ENCODE results near the gene TATDN2. TPM values are rescaled to one million over a fixed set of nuclear protein-coding genes. Genes with fewer than 3 reads are reported as not detected.

Gene TATDN2
- polyA plus RNA-seq, 2 of the 4 experiments (the other 2 are of a cell fraction) = 22.4 to 34.9 TPM

DNA sequence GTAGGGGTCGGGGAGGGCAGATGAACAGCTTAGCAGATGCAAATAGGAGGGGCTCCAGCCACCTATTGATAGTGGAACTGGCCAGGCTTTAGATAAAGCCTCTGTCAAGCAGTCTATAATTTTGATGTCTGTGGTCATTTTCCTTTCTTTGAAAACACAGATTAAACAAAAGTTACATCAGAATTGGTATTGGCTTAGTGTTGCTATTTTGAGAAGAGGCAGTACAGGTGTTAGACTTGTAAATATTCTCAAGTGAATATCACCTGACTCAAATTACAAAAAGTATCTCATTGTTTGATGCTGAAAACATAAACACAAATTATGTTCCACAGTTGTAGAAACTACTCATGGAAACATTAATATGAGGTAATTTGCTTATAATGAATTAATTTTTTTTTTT is 26.3 kb downstream of the TATDN2 start:
- FAIRE-seq = no peak
- H3K27ac ChIP-seq = no peak overlapping the region
- no peak for DNase-seq (ENCODE audit: low read depth in 1 of 2, low spot score in 1 of 2)
- H3K9me3 ChIP-seq = no peaks in the 10 kb centered on the region
- 95% methylated on average over 1 of the region's 1 CpG for WGBS (ENCODE audit: missing lambda C conversion rate)
- H3K4me2 ChIP-seq = no peak overlapping the region
- CTCF ChIA-PET = interaction anchor here (1.2 to 1.4 kb wide), 3 partner anchors 9 to 329 kb away, joined by 4 to 7 read pairs (median 4); no protein-coding TSS in a partner anchor
- no peak overlapping the region for H3K4me3 ChIP-seq
- TF ChIP-seq JUN (IDR thresholded peaks at IDR 0.05) = no peak
- TF ChIP-seq, protein P1, sequence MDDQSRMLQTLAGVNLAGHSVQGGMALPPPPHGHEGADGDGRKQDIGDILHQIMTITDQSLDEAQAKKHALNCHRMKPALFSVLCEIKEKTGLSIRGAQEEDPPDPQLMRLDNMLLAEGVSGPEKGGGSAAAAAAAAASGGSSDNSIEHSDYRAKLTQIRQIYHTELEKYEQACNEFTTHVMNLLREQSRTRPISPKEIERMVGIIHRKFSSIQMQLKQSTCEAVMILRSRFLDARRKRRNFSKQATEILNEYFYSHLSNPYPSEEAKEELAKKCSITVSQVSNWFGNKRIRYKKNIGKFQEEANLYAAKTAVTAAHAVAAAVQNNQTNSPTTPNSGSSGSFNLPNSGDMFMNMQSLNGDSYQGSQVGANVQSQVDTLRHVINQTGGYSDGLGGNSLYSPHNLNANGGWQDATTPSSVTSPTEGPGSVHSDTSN (IDR thresholded peaks at IDR 0.05) = no peak
- TF ChIP-seq CHD4 (IDR thresholded peaks at IDR 0.05; ENCODE audit: borderline replicate concordance) = no peak
- no peak for TF ChIP-seq HOXA7 (CRISPR knock-in tag; IDR thresholded peaks at IDR 0.05)
- no peak for TF ChIP-seq EP300 (IDR thresholded peaks at IDR 0.05)
- TF ChIP-seq TFCP2L1 (CRISPR knock-in tag; IDR thresholded peaks at IDR 0.05) = no peak
- TF ChIP-seq EHF (CRISPR knock-in tag; IDR thresholded peaks at IDR 0.05) = no peak
- no peak for TF ChIP-seq CBX2 (IDR thresholded peaks at IDR 0.05; ENCODE audit: borderline replicate concordance, low read depth)
- H3K4me1 ChIP-seq = no peaks in the 10 kb centered on the region; the same call in 2 of the 3 replicates
- POLR2A ChIA-PET = interaction anchor here (0.7 kb wide), 1 partner anchor 9 kb away, joined by 6 read pairs; no protein-coding TSS in a partner anchor
- no peak for ATAC-seq

DNA sequence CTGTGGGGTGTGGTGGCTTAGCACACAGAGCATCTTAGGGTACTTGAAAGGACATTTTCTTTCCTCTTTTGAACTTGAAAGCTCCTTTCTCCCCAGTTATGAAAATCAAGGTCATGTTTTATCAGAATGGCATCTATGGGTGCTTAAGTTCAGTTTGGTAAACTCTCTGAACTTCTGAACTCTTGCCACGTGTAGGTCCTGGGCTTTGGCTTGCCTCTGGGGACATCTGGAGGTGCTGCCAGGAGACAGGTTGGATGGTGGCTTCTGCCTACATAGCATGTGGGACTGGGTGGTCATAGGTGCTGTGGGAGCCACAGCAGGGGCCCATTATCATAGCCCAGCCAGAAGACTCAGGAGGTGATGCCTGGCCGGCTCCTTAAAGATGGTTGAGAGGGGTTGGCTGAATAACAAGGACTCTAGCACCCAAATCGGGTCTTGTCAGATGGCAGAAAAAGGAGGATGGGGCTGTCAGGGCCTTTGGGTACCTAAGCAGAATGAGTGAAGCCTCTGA is 28.9 kb downstream of the TATDN2 start:
- H3K4me3 ChIP-seq = no peak overlapping the region
- H3K9me3 ChIP-seq = no peaks in the 10 kb centered on the region
- CTCF ChIA-PET = interaction anchor here (0.7 to 1.8 kb wide), 3 partner anchors 10 to 334 kb away, joined by 3 to 10 read pairs (median 5); no protein-coding TSS in a partner anchor
- 82% methylated on average over 3 of the region's 3 CpGs for WGBS (ENCODE audit: missing lambda C conversion rate)
- H3K4me1 ChIP-seq = no peaks in the 10 kb centered on the region; the same call in 2 of the 3 replicates
- no peak for ATAC-seq
- TF ChIP-seq HOXB13 (CRISPR knock-in tag; IDR thresholded peaks at IDR 0.05; ENCODE audit: low read depth) (no peak), ZNF302 (CRISPR knock-in tag; IDR thresholded peaks at IDR 0.05) (no peak), RAD21 (conservative IDR thresholded peaks at IDR 0.05 in 1 of 2, IDR thresholded peaks at IDR 0.05 in 1 of 2) (no peak), FOSL2 (IDR thresholded peaks at IDR 0.05) (no peak), FOSL2 (CRISPR knock-in tag; IDR thresholded peaks at IDR 0.05) (no peak), NFE2L2 (conservative IDR thresholded peaks at IDR 0.05; ENCODE audit: low read length) (no peak), CHD4 (IDR thresholded peaks at IDR 0.05; ENCODE audit: borderline replicate concordance) (no peak), MYC (IDR thresholded peaks at IDR 0.05; ENCODE audit: borderline replicate concordance, low read length) (no peak), TFCP2L1 (CRISPR knock-in tag; IDR thresholded peaks at IDR 0.05) (no peak), GATA3 (IDR thresholded peaks at IDR 0.05; ENCODE audit: borderline replicate concordance) (no peak), TP53 (CRISPR knock-in tag; IDR thresholded peaks at IDR 0.05) (no peak), HOXA7 (CRISPR knock-in tag; IDR thresholded peaks at IDR 0.05) (no peak), BHLHE40 (IDR thresholded peaks at IDR 0.05; ENCODE audit: low read depth, low read length) (no peak), KDM1A (IDR thresholded peaks at IDR 0.05; ENCODE audit: low read depth) (no peak), JUN (IDR thresholded peaks at IDR 0.05) (no peak), SMC3 (IDR thresholded peaks at IDR 0.05) (no peak)
- TF ChIP-seq, protein P1 (IDR thresholded peaks at IDR 0.05) = no peak
- TF ChIP-seq, protein P2, sequence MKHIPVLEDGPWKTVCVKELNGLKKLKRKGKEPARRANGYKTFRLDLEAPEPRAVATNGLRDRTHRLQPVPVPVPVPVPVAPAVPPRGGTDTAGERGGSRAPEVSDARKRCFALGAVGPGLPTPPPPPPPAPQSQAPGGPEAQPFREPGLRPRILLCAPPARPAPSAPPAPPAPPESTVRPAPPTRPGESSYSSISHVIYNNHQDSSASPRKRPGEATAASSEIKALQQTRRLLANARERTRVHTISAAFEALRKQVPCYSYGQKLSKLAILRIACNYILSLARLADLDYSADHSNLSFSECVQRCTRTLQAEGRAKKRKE (CRISPR knock-in tag; IDR thresholded peaks at IDR 0.05; ENCODE audit: low read depth) = no peak
- TF ChIP-seq, protein P3, sequence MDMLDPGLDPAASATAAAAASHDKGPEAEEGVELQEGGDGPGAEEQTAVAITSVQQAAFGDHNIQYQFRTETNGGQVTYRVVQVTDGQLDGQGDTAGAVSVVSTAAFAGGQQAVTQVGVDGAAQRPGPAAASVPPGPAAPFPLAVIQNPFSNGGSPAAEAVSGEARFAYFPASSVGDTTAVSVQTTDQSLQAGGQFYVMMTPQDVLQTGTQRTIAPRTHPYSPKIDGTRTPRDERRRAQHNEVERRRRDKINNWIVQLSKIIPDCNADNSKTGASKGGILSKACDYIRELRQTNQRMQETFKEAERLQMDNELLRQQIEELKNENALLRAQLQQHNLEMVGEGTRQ (IDR thresholded peaks at IDR 0.05) = no peak
- TF ChIP-seq, protein P4, sequence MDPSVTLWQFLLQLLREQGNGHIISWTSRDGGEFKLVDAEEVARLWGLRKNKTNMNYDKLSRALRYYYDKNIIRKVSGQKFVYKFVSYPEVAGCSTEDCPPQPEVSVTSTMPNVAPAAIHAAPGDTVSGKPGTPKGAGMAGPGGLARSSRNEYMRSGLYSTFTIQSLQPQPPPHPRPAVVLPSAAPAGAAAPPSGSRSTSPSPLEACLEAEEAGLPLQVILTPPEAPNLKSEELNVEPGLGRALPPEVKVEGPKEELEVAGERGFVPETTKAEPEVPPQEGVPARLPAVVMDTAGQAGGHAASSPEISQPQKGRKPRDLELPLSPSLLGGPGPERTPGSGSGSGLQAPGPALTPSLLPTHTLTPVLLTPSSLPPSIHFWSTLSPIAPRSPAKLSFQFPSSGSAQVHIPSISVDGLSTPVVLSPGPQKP (IDR thresholded peaks at IDR 0.05; ENCODE audit: low read depth, low read length) = no peak
- TF ChIP-seq, protein P5, sequence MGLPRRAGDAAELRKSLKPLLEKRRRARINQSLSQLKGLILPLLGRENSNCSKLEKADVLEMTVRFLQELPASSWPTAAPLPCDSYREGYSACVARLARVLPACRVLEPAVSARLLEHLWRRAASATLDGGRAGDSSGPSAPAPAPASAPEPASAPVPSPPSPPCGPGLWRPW (IDR thresholded peaks at IDR 0.05) = no peak
- no peak for DNase-seq (ENCODE audit: low read depth in 1 of 2, low spot score in 1 of 2)
- POLR2A ChIA-PET = no interaction called here
- no peak overlapping the region for H3K27ac ChIP-seq
- FAIRE-seq = no peak
- no peak overlapping the region for H3K4me2 ChIP-seq
